ENCODE results near the gene RCAN2.

GRCh38 chr6:46367354-46368168, 123.7 kb downstream of the RCAN2 start:
- TF ChIP-seq CTCF (IDR thresholded peaks at IDR 0.05) (no peak), EZH2 (IDR thresholded peaks at IDR 0.05; ENCODE audit: borderline replicate concordance, insufficient read depth, low read depth, low read length, poor library complexity, severe bottlenecking) (no peak)

Measured in B cell (primary cell).